ENCODE measurements around the gene GSPT2. TPM values are rescaled to one million over a fixed set of nuclear protein-coding genes. Genes with fewer than 3 reads are reported as not detected.

The GSPT2 gene
- total RNA-seq, 1 experiment from 2014 or later = 15.7 TPM

GRCh38 chrX:51759055-51759839 lies 16.0 kb downstream of the GSPT2 start:
- Histone ChIP-seq H3K27me3 (ENCODE audit: control insufficient read depth, insufficient read depth, low read length) (peaks cover 2% of the 10 kb centered on the region; the same call in 1 of the 2 replicates), H3K4me3 (ENCODE audit: low read depth in 2 of 2, low read length in 2 of 2) (no peak overlapping the region), H3K27ac (ENCODE audit: low read length) (no peak overlapping the region), H3K4me1 (ENCODE audit: control insufficient read depth, insufficient read depth, low read length) (no peaks in the 10 kb centered on the region), H3K36me3 (ENCODE audit: control insufficient read depth, insufficient read depth, low read length) (no peaks in the 10 kb centered on the region), H3K9me3 (ENCODE audit: control insufficient read depth, insufficient read depth, low read depth, low read length) (no peaks in the 10 kb centered on the region)
- ATAC-seq = no peak
- CTCF ChIA-PET = no interaction called here
- intact Hi-C loops (cut with micrococcal nuclease; ENCODE audit: unreplicated experiment) (no loop called here), in situ Hi-C loops (cut with HindIII; ENCODE audit: low pct_unique_long_range_greater_than_20kb, low sequenced_read_pairs) (no loop called here)
- POLR2A ChIA-PET = no interaction called here
- no peak for DNase-seq (ENCODE audit: low read depth, low spot score)
- TF ChIP-seq REST (IDR thresholded peaks at IDR 0.05; ENCODE audit: insufficient read depth in 1 of 2, low read depth in 2 of 2, low read length in 1 of 2) (no peak), CTCF (IDR thresholded peaks at IDR 0.05) (no peak), TCF7L2 (IDR thresholded peaks at IDR 0.05; ENCODE audit: low read depth, low read length) (no peak), SIN3A (IDR thresholded peaks at IDR 0.05; ENCODE audit: borderline replicate concordance, insufficient read depth, low read depth, low read length) (no peak)
- no TSS peak for BruUV-seq (replicated peaks)

- Histone ChIP-seq H3K9me3 (ENCODE audit: control insufficient read depth, insufficient read depth, low read depth, low read length) (no peaks in the 10 kb centered on the region), H3K36me3 (ENCODE audit: control insufficient read depth, insufficient read depth, low read length) (no peaks in the 10 kb centered on the region), H3K4me3 (ENCODE audit: low read depth in 2 of 2, low read length in 2 of 2) (no peak overlapping the region), H3K4me1 (ENCODE audit: control insufficient read depth, insufficient read depth, low read length) (no peaks in the 10 kb centered on the region), H3K27ac (ENCODE audit: low read length) (no peak overlapping the region), H3K27me3 (ENCODE audit: control insufficient read depth, insufficient read depth, low read length) (peaks cover 2% of the 10 kb centered on the region; the same call in 1 of the 2 replicates)
- POLR2A ChIA-PET = no interaction called here
- no peak for TF ChIP-seq CTCF (IDR thresholded peaks at IDR 0.05)
- no peak for TF ChIP-seq POLR2AphosphoS5 (IDR thresholded peaks at IDR 0.05; ENCODE audit: low read depth, low read length)
- TF ChIP-seq REST (IDR thresholded peaks at IDR 0.05; ENCODE audit: insufficient read depth in 1 of 2, low read depth in 2 of 2, low read length in 1 of 2) = no peak
- no peak for TF ChIP-seq SIN3A (IDR thresholded peaks at IDR 0.05; ENCODE audit: borderline replicate concordance, insufficient read depth, low read depth, low read length)
- TF ChIP-seq TCF7L2 (IDR thresholded peaks at IDR 0.05; ENCODE audit: low read depth, low read length) = no peak
- CTCF ChIA-PET = no interaction called here
- no peak for DNase-seq (ENCODE audit: low read depth, low spot score)
- intact Hi-C loops (cut with micrococcal nuclease; ENCODE audit: unreplicated experiment) = no loop called here
- no TSS peak for BruUV-seq (replicated peaks)
- ATAC-seq = no peak
- in situ Hi-C loops (cut with HindIII; ENCODE audit: low pct_unique_long_range_greater_than_20kb, low sequenced_read_pairs) = no loop called here
These were observed 17.4 kb downstream of the GSPT2 start for GRCh38 chrX:51760657-51761056.
